H1 (cell line): ENCODE results near the gene CADM2. TPM values are rescaled to one million over a fixed set of nuclear protein-coding genes. Genes with fewer than 3 reads are reported as not detected.

Experiments
- CTCF ChIA-PET: fragments of 300-600 bp; sonication (Branson Sonifier 250); formaldehyde crosslinking; loops from one replicate; lab custom pipeline; 2021; ENCODE audit not compliant: partially characterized antibody; lab: Charles Lee
- POLR2A ChIA-PET: fragments of 300-600 bp; sonication (Branson Sonifier 250); formaldehyde crosslinking; loops from one replicate; lab custom pipeline; 2021; ENCODE audit warnings: inconsistent platforms; ENCODE audit not compliant: partially characterized antibody; lab: Charles Lee
- DNase-seq, 2 experiments: peaks; one replicate each; pipeline versions ENCODE4 v3.0.0 to v3.0.0-alpha.2; 2010 to 2022; ENCODE audit warnings: low spot score in 2 of 2, low read depth in 1 of 2, mixed read lengths in 1 of 2
- FAIRE-seq: peaks from 2 replicates; lab custom pipeline; 2011; peaks lifted over from hg19 to GRCh38; lab: Jason Lieb, UNC
- H2AFZ ChIP-seq: 2 replicates; pipeline ENCODE4 v1.8.1; 2012; ENCODE audit warnings: low read length, inconsistent platforms
- H2AK5ac ChIP-seq: 2 replicates; pipeline ENCODE4 v1.6.1; 2013; ENCODE audit warnings: low read depth, low read length
- H2BK120ac ChIP-seq: replicated peaks from 2 replicates; pipeline ENCODE3; 2013; ENCODE audit warnings: low read depth, low read length, inconsistent platforms
- H2BK12ac ChIP-seq: 2 replicates; pipeline ENCODE4 v1.6.1; 2013; ENCODE audit warnings: low read depth, low read length
- H2BK15ac ChIP-seq: 2 replicates; pipeline ENCODE4 v1.6.1; 2013; ENCODE audit warnings: low read length
- H2BK20ac ChIP-seq: 2 replicates; pipeline ENCODE4 v1.6.1; 2013; ENCODE audit warnings: low read length
- H2BK5ac ChIP-seq: 2 replicates; pipeline ENCODE4 v1.6.1; 2013; ENCODE audit warnings: low read depth, low read length
- H3K14ac ChIP-seq: 2 replicates; pipeline ENCODE4 v1.6.1; 2013; ENCODE audit warnings: inconsistent platforms; ENCODE audit not compliant: insufficient read length
- H3K18ac ChIP-seq: 2 replicates; pipeline ENCODE4 v1.6.1; 2013; ENCODE audit warnings: low read length; ENCODE audit errors: extremely low read depth
- H3K23ac ChIP-seq: 2 replicates; pipeline ENCODE4 v1.6.1; 2013; ENCODE audit warnings: inconsistent platforms; ENCODE audit not compliant: insufficient read length
- H3K23me2 ChIP-seq: 2 replicates; pipeline ENCODE4 v1.6.1; 2013; ENCODE audit warnings: low read depth, low read length
- H3K27ac ChIP-seq: 2 replicates; pipeline ENCODE4 v1.6.1; 2011; ENCODE audit warnings: low read depth, low read length, inconsistent platforms
- H3K27me3 ChIP-seq, 4 experiments: replicated peaks in 1 of 4; 1 replicate in 1 of 4; 2 replicates in 3 of 4; pipeline versions ENCODE4 v1.6.1 to v1.8.1; 2011 to 2013; ENCODE audit warnings: low read length in 3 of 4, mild to moderate bottlenecking in 3 of 4, inconsistent platforms in 2 of 4, mixed read lengths in 2 of 4, moderate library complexity in 1 of 4; ENCODE audit not compliant: control insufficient read depth in 3 of 4, insufficient read depth in 3 of 4; ENCODE audit errors: extremely low read depth in 1 of 4
- H3K36me3 ChIP-seq, 4 experiments: 2 replicates each; pipeline versions ENCODE4 v1.6.1 to v1.8.1; 2011 to 2013; ENCODE audit warnings: mild to moderate bottlenecking in 4 of 4, low read length in 3 of 4, moderate library complexity in 2 of 4, control low read depth in 1 of 4, inconsistent platforms in 1 of 4; ENCODE audit not compliant: insufficient read depth in 4 of 4, control insufficient read depth in 2 of 4
- H3K4ac ChIP-seq: replicated peaks from 2 replicates; pipeline ENCODE3; 2013; ENCODE audit warnings: low read length, low read depth, mixed read lengths, inconsistent platforms; ENCODE audit not compliant: insufficient read length
- H3K4me1 ChIP-seq, 4 experiments: replicated peaks in 1 of 4; 1 replicate in 1 of 4; 2 replicates in 3 of 4; pipeline versions ENCODE4 v1.6.1 to v1.8.1; 2011 to 2013; ENCODE audit warnings: low read length in 3 of 4, inconsistent platforms in 2 of 4, mixed read lengths in 1 of 4; ENCODE audit not compliant: insufficient read depth in 4 of 4, control insufficient read depth in 3 of 4
- H3K4me2 ChIP-seq, 2 experiments: 2 replicates each; pipeline versions ENCODE4 v1.6.1 to v1.8.1; 2011 to 2013; ENCODE audit warnings: low read depth in 2 of 2, low read length in 2 of 2, control low read depth in 1 of 2, inconsistent platforms in 1 of 2, mild to moderate bottlenecking in 1 of 2; ENCODE audit not compliant: insufficient read depth in 1 of 2
- H3K4me3 ChIP-seq, 4 experiments: fragments of 200-600, 300-600 bp in 1 of 4; sonication (generic), shearing (Covaris generic), sonication (Bioruptor Twin) in 1 of 4; 2 replicates each; pipeline versions ENCODE4 v1.5.1 to v1.8.1; 2011 to 2016; ENCODE audit warnings: low read length in 4 of 4, low read depth in 3 of 4, control low read depth in 2 of 4, inconsistent platforms in 2 of 4, mild to moderate bottlenecking in 2 of 4, mixed read lengths in 1 of 4, moderate library complexity in 1 of 4; ENCODE audit not compliant: insufficient read depth in 2 of 4; ENCODE audit errors: extremely low read depth in 1 of 4
- H3K56ac ChIP-seq: replicated peaks from 2 replicates; pipeline ENCODE3; 2013; ENCODE audit warnings: low read depth, mild to moderate bottlenecking, mixed read lengths, low read length, inconsistent platforms; ENCODE audit not compliant: insufficient read length
- H3K79me1 ChIP-seq: 2 replicates; pipeline ENCODE4 v1.6.1; 2013; ENCODE audit warnings: low read depth, low read length, control low read depth
- H3K79me2 ChIP-seq, 2 experiments: 2 replicates each; pipeline versions ENCODE4 v1.6.1 to v1.8.1; 2012 to 2013; ENCODE audit warnings: low read length in 2 of 2, mild to moderate bottlenecking in 2 of 2, inconsistent platforms in 1 of 2; ENCODE audit not compliant: insufficient read depth in 2 of 2, control insufficient read depth in 1 of 2
- H3K9ac ChIP-seq, 4 experiments: replicated peaks in 1 of 4; 1 replicate in 1 of 4; 2 replicates in 3 of 4; pipeline versions ENCODE4 v1.6.1 to v1.8.1; 2011 to 2013; ENCODE audit warnings: low read depth in 3 of 4, low read length in 3 of 4, control low read depth in 2 of 4, mild to moderate bottlenecking in 2 of 4, moderate library complexity in 2 of 4, inconsistent platforms in 1 of 4; ENCODE audit errors: extremely low read depth in 1 of 4
- H3K9me3 ChIP-seq, 2 experiments: 2 replicates each; pipeline versions ENCODE4 v1.6.1 to v1.8.1; 2012 to 2013; ENCODE audit warnings: mild to moderate bottlenecking in 2 of 2, moderate library complexity in 2 of 2, control low read depth in 1 of 2, inconsistent platforms in 1 of 2, low read depth in 1 of 2, low read length in 1 of 2, mixed read lengths in 1 of 2; ENCODE audit not compliant: insufficient read depth in 2 of 2
- H4K20me1 ChIP-seq, 2 experiments: replicated peaks in 1 of 2; 2 replicates each; pipeline versions ENCODE3 to v1.8.1; 2011 to 2013; ENCODE audit warnings: inconsistent platforms in 2 of 2, low read length in 2 of 2, mild to moderate bottlenecking in 1 of 2; ENCODE audit not compliant: insufficient read depth in 2 of 2, control insufficient read depth in 1 of 2
- H4K5ac ChIP-seq: 2 replicates; pipeline ENCODE4 v1.6.1; 2013; ENCODE audit warnings: low read length, low read depth, mixed read lengths, inconsistent platforms; ENCODE audit not compliant: insufficient read length
- H4K8ac ChIP-seq: 2 replicates; pipeline ENCODE4 v1.8.0; 2013; ENCODE audit warnings: mild to moderate bottlenecking, moderate library complexity, low read length, inconsistent platforms; ENCODE audit not compliant: insufficient read depth; ENCODE audit errors: extremely low read depth
- H4K91ac ChIP-seq: replicated peaks from 2 replicates; pipeline ENCODE3; 2013; ENCODE audit warnings: low read length, mixed read lengths, inconsistent platforms; ENCODE audit not compliant: insufficient read length
- BCL11A ChIP-seq, 2 experiments: IDR thresholded peaks; one replicate each; pipeline ENCODE4 v1.6.1; 2011; ENCODE audit warnings: low read depth in 2 of 2, low read length in 2 of 2, mild to moderate bottlenecking in 2 of 2
- CBX5 ChIP-seq: fragments of 300-800, 300-1000 bp; sonication (generic); IDR thresholded peaks from 2 replicates; pipeline ENCODE4 v1.7.1; 2016; ENCODE audit warnings: antibody characterized with exemption, low read length, low read depth
- EGR1 ChIP-seq: IDR thresholded peaks from 2 replicates; pipeline ENCODE4 v1.6.1; 2011; ENCODE audit warnings: low read depth, low read length, borderline replicate concordance
- HDAC2 ChIP-seq, 2 experiments: fragments of 300-600 bp in 1 of 2; sonication (generic) in 1 of 2; IDR thresholded peaks; 2 replicates each; pipeline ENCODE4 v1.6.1; 2011 to 2012; ENCODE audit warnings: low read depth in 2 of 2, low read length in 2 of 2, mild to moderate bottlenecking in 2 of 2, moderate library complexity in 2 of 2, borderline replicate concordance in 1 of 2, inconsistent platforms in 1 of 2
- HDAC6 ChIP-seq: IDR thresholded peaks from one replicate; pipeline ENCODE4 v1.7.1; 2012; ENCODE audit warnings: low read depth, mild to moderate bottlenecking, inconsistent platforms, low read length, moderate library complexity
- JUND ChIP-seq: IDR thresholded peaks from 2 replicates; pipeline ENCODE4 v1.6.1; 2011; ENCODE audit warnings: mild to moderate bottlenecking, improper control_type of control experiment, low read length
- MAFK ChIP-seq: IDR thresholded peaks from 2 replicates; pipeline ENCODE4 v1.6.1; 2012; ENCODE audit warnings: low read depth, mild to moderate bottlenecking, improper control_type of control experiment, low read length
- POLR2A ChIP-seq, 2 experiments: IDR thresholded peaks; 1 replicate in 1 of 2; 2 replicates in 1 of 2; pipeline ENCODE4 v1.6.1; 2011; ENCODE audit warnings: low read depth in 2 of 2, low read length in 2 of 2, mild to moderate bottlenecking in 2 of 2; ENCODE audit errors: control extremely low read depth in 1 of 2
- POLR2AphosphoS5 ChIP-seq: IDR thresholded peaks from 2 replicates; pipeline ENCODE4 v1.6.1; 2011; ENCODE audit warnings: low read depth, low read length
- POU5F1 ChIP-seq: IDR thresholded peaks from 2 replicates; pipeline ENCODE4 v1.6.1; 2011; ENCODE audit warnings: low read depth, mild to moderate bottlenecking, low read length, moderate library complexity
- RXRA ChIP-seq: IDR thresholded peaks from 2 replicates; pipeline ENCODE4 v1.6.1; 2011; ENCODE audit warnings: low read depth, mild to moderate bottlenecking, low read length, moderate library complexity; ENCODE audit not compliant: insufficient read depth
- SIRT6 ChIP-seq: IDR thresholded peaks from one replicate; pipeline ENCODE4 v1.7.1; 2012; ENCODE audit warnings: low read length, inconsistent platforms
- SUZ12 ChIP-seq: fragments of 200-600 bp; sonication (generic); IDR thresholded peaks from 2 replicates; pipeline ENCODE4 v1.6.1; 2012; ENCODE audit warnings: mild to moderate bottlenecking, inconsistent platforms, low read length, moderate library complexity, mixed read lengths
- WGBS, 2 experiments: shearing (Covaris generic) in 1 of 2; methylation state at CpG; one replicate each; pipeline versions ENCODE4 v1.1.6 to v1.1.7; 2013 to 2015; ENCODE audit warnings: low lambda C conversion rate in 2 of 2, mixed read lengths in 2 of 2, inconsistent platforms in 1 of 2, low coverage in 1 of 2, missing lambda C conversion rate in 1 of 2; ENCODE audit not compliant: insufficient replicate concordance in 2 of 2, insufficient coverage in 1 of 2, insufficient read length in 1 of 2; ENCODE audit errors: extremely low coverage in 1 of 2, missing lambda C conversion rate in 1 of 2; 5-methylcytosine and 5-hydroxymethylcytosine counted together
- polyA plus RNA-seq, 7 experiments: library from polyadenylated mRNA; depleted of rRNA in 3 of 7; stranded (reverse) in 5 of 7; unstranded in 2 of 7; fragments of >200 nt in 5 of 7; fragments of 200-250 nt in 2 of 7; gene quantifications; 1 replicate in 5 of 7; 2 replicates in 1 of 7; 4 replicates in 1 of 7; pipeline versions ENCODE4 v1.2.1 to v1.2.3, GENCODE V29; 2011 to 2013; ENCODE audit warnings: missing spikeins in 2 of 7, mixed read lengths in 2 of 7
- total RNA-seq: library from RNA; stranded (reverse); fragmentation: NEBNext Ultra II Directional; extraction: Animal tissue kit (Norgen Biotek cat#: 25700); gene quantifications from 2 replicates; pipeline ENCODE4 v1.2.1, GENCODE V29; 2021
- TF ChIP-seq, protein P1 (sequence below): IDR thresholded peaks from 2 replicates; pipeline ENCODE4 v1.6.1; 2011; ENCODE audit warnings: low read depth, mild to moderate bottlenecking, low read length; ENCODE audit not compliant: insufficient read depth

CADM2 gene
- total and polyA plus RNA-seq, 2 of the 8 experiments (the other 6 are each of a cell fraction or from before 2014, with no cell fraction given) = 14.9 to 20.9 TPM

- no peak overlapping the region for H3K18ac ChIP-seq
- H2AFZ ChIP-seq = no peak overlapping the region
- H2BK20ac ChIP-seq = no peak overlapping the region
- no peak overlapping the region for H2AK5ac ChIP-seq
- H2BK12ac ChIP-seq = no peak overlapping the region
- H3K4me3 ChIP-seq = no peak overlapping the region
- no peak overlapping the region for H2BK15ac ChIP-seq
- H3K79me2 ChIP-seq = no peaks in the 10 kb centered on the region
- no peaks in the 10 kb centered on the region for H3K4me1 ChIP-seq
- no peak overlapping the region for H4K5ac ChIP-seq
- H2BK120ac ChIP-seq = no peak overlapping the region
- no peak overlapping the region for H3K9ac ChIP-seq
- H3K4me2 ChIP-seq = no peak overlapping the region
- DNase-seq = no peak
- no peaks in the 10 kb centered on the region for H3K9me3 ChIP-seq
- no peaks in the 10 kb centered on the region for H3K36me3 ChIP-seq
- H4K20me1 ChIP-seq = no peaks in the 10 kb centered on the region
- H3K56ac ChIP-seq = no peak overlapping the region
- ChIA-PET POLR2A (no interaction called here), CTCF (no interaction called here)
- no peak overlapping the region for H3K14ac ChIP-seq
- no peak overlapping the region for H4K91ac ChIP-seq
- H3K4ac ChIP-seq = no peak overlapping the region
- H3K79me1 ChIP-seq = no peaks in the 10 kb centered on the region
- no peak overlapping the region for H3K27ac ChIP-seq
- no peak for TF ChIP-seq POLR2AphosphoS5
- no peak for TF ChIP-seq EGR1
- TF ChIP-seq POU5F1 = no peak
- no peak for TF ChIP-seq JUND
- no peak for TF ChIP-seq CBX5
- TF ChIP-seq RXRA = no peak
- no peak for TF ChIP-seq POLR2A (IDR thresholded peaks at IDR 0.05; ENCODE audit: control extremely low read depth in 1 of 2, low read depth in 2 of 2, low read length in 2 of 2)
- no peak for TF ChIP-seq HDAC2 (IDR thresholded peaks at IDR 0.05; ENCODE audit: borderline replicate concordance in 1 of 2, low read depth in 2 of 2, low read length in 2 of 2)
- no peak for TF ChIP-seq SUZ12
- TF ChIP-seq BCL11A (IDR thresholded peaks at IDR 0.05; ENCODE audit: low read depth in 2 of 2, low read length in 2 of 2) = no peak
- TF ChIP-seq, protein P1, sequence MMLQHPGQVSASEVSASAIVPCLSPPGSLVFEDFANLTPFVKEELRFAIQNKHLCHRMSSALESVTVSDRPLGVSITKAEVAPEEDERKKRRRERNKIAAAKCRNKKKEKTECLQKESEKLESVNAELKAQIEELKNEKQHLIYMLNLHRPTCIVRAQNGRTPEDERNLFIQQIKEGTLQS = no peak
- no peak for TF ChIP-seq SIRT6
- no peak for TF ChIP-seq MAFK
- no peak for TF ChIP-seq HDAC6
- H2BK5ac ChIP-seq = no peak overlapping the region
- no peaks in the 10 kb centered on the region for H3K23me2 ChIP-seq
- H3K27me3 ChIP-seq = no peaks in the 10 kb centered on the region; a peak in 1 of 7 replicates
- 88% methylated on average over 2 of the region's 2 CpGs; no CpG with 5 or more reads in 1 of the 2 experiments for WGBS, 2 experiments
- FAIRE-seq = no peak
- no peak overlapping the region for H3K23ac ChIP-seq
- no peak overlapping the region for H4K8ac ChIP-seq
Observed at GRCh38 chr3:85605066-85605465, 646.3 kb downstream of the CADM2 start.
